ENCODE results near the gene SLC1A3.

SLC1A3 gene

GRCh38 chr5:36644727-36645126, 38.3 kb downstream of the SLC1A3 start:
- H3K4me3 ChIP-seq (ENCODE audit: low read depth, low read length) = no peak overlapping the region
- no peak for DNase-seq (ENCODE audit: low read depth)
- TF ChIP-seq CTCF (IDR thresholded peaks at IDR 0.05; ENCODE audit: insufficient read depth, low read depth, low read length, missing control alignments) = no peak

- no peak for DNase-seq (ENCODE audit: low read depth)
- TF ChIP-seq CTCF (IDR thresholded peaks at IDR 0.05; ENCODE audit: insufficient read depth, low read depth, low read length, missing control alignments) = no peak
- H3K4me3 ChIP-seq (ENCODE audit: low read depth, low read length) = no peak overlapping the region
These were observed 39.7 kb downstream of the SLC1A3 start for GRCh38 chr5:36646100-36646499.

GRCh38 chr5:36646507-36647023, 40.2 kb downstream of the SLC1A3 start:
- no peak for DNase-seq (ENCODE audit: low read depth)
- no peak for TF ChIP-seq CTCF (IDR thresholded peaks at IDR 0.05; ENCODE audit: insufficient read depth, low read depth, low read length, missing control alignments)
- H3K4me3 ChIP-seq (ENCODE audit: low read depth, low read length) = no peak overlapping the region

GRCh38 chr5:36647046-36647445, 40.6 kb downstream of the SLC1A3 start:
- TF ChIP-seq CTCF (IDR thresholded peaks at IDR 0.05; ENCODE audit: insufficient read depth, low read depth, low read length, missing control alignments) = no peak
- DNase-seq (ENCODE audit: low read depth) = peak; percentile 24
- H3K4me3 ChIP-seq (ENCODE audit: low read depth, low read length) = no peak overlapping the region

- no peak overlapping the region for H3K4me3 ChIP-seq (ENCODE audit: low read depth, low read length)
- no peak for DNase-seq (ENCODE audit: low read depth)
- TF ChIP-seq CTCF (IDR thresholded peaks at IDR 0.05; ENCODE audit: insufficient read depth, low read depth, low read length, missing control alignments) = no peak
These were observed 42.0 kb downstream of the SLC1A3 start for GRCh38 chr5:36648426-36648825.

- H3K4me3 ChIP-seq (ENCODE audit: low read depth, low read length) = no peak overlapping the region
- TF ChIP-seq CTCF (IDR thresholded peaks at IDR 0.05; ENCODE audit: insufficient read depth, low read depth, low read length, missing control alignments) = no peak
- no peak for DNase-seq (ENCODE audit: low read depth)
These were observed 45.6 kb downstream of the SLC1A3 start for GRCh38 chr5:36651761-36652685.
